HEK293 (cell line): ENCODE results near the gene CDC14B.

Experiments
- CTCF ChIA-PET: fragments of 350-600 bp; formaldehyde crosslinking; extraction: SDS; loops from one replicate; lab custom pipeline; 2021; ENCODE audit warnings: antibody characterized with exemption; lab: Yijun Ruan, JAX
- POLR2A ChIA-PET: fragments of 300-600 bp; formaldehyde crosslinking; extraction: SDS; loops from one replicate; lab custom pipeline; 2020; ENCODE audit warnings: antibody characterized with exemption, inconsistent platforms; lab: Yijun Ruan, JAX
- H3K27ac ChIP-seq: fragments of 200-500 bp; sonication (Bioruptor generic); 2 replicates; pipeline ENCODE4 v1.5.1; 2014; ENCODE audit warnings: low read depth, low read length, control low read depth, inconsistent platforms; ENCODE audit errors: extremely low read depth
- H3K36me3 ChIP-seq, 2 experiments: fragments of 200-500 bp in 1 of 2; sonication (Bioruptor generic) in 1 of 2; 1 replicate in 1 of 2; 2 replicates in 1 of 2; pipeline ENCODE4 v1.5.1; 2014 to 2017; ENCODE audit warnings: inconsistent platforms in 2 of 2, low read length in 2 of 2; ENCODE audit not compliant: control insufficient read depth in 2 of 2, insufficient read depth in 1 of 2
- H3K4me1 ChIP-seq: fragments of 200-500 bp; sonication (Bioruptor generic); 2 replicates; pipeline ENCODE4 v1.5.1; 2014; ENCODE audit warnings: mild to moderate bottlenecking, low read length, inconsistent platforms; ENCODE audit not compliant: control insufficient read depth, insufficient read depth
- H3K4me3 ChIP-seq: 2 replicates; pipeline ENCODE4 v1.5.1; 2011; ENCODE audit warnings: low read depth, mild to moderate bottlenecking, control low read depth, low read length, moderate library complexity
- H3K9me3 ChIP-seq: fragments of 200-500 bp; sonication (Bioruptor generic); 2 replicates; pipeline ENCODE4 v1.5.1; 2014; ENCODE audit warnings: low read depth, low read length, inconsistent platforms; ENCODE audit not compliant: control insufficient read depth, insufficient read depth
- HOXC10 ChIP-seq: sonication (generic); formaldehyde crosslinking; IDR thresholded peaks from 2 replicates; pipeline ENCODE4 v1.8.1; 2023; ENCODE audit warnings: mild to moderate bottlenecking, missing genetic modification reagents
- HOXD13 ChIP-seq: sonication (generic); formaldehyde crosslinking; IDR thresholded peaks from 2 replicates; pipeline ENCODE4 v1.8.0; 2022; ENCODE audit warnings: missing genetic modification reagents, borderline replicate concordance
- IKZF3 ChIP-seq: fragments of 450-650 bp; IDR thresholded peaks from 2 replicates; pipeline ENCODE4 v1.5.0; 2018; ENCODE audit warnings: missing biosample characterization, mild to moderate bottlenecking, missing genetic modification characterization, moderate library complexity
- KLF8 ChIP-seq: fragments of 450-650 bp; formaldehyde crosslinking; IDR thresholded peaks from 2 replicates; pipeline ENCODE4 v1.5.1; 2016; ENCODE audit warnings: missing biosample characterization, missing genetic modification characterization
- SP7 ChIP-seq: fragments of 450-650 bp; formaldehyde crosslinking; IDR thresholded peaks from 2 replicates; pipeline ENCODE4 v1.5.1; 2016; ENCODE audit warnings: missing biosample characterization, missing genetic modification characterization
- TCF7L2 ChIP-seq: IDR thresholded peaks from 2 replicates; pipeline ENCODE4 v1.6.1; 2011; ENCODE audit warnings: low read depth, mild to moderate bottlenecking, inconsistent platforms, low read length, moderate library complexity, borderline replicate concordance
- ZFP41 ChIP-seq: fragments of 450-650 bp; formaldehyde crosslinking; IDR thresholded peaks from 2 replicates; pipeline ENCODE4 v1.5.1; 2016; ENCODE audit warnings: missing biosample characterization, missing genetic modification characterization, borderline replicate concordance
- ZNF16 ChIP-seq: fragments of 450-650 bp; formaldehyde crosslinking; IDR thresholded peaks from 2 replicates; pipeline ENCODE4 v1.5.1; 2016; ENCODE audit warnings: low read depth, missing biosample characterization, missing genetic modification characterization
- ZNF214 ChIP-seq: fragments of 450-650 bp; formaldehyde crosslinking; IDR thresholded peaks from 2 replicates; pipeline ENCODE4 v1.5.1; 2017; ENCODE audit warnings: missing biosample characterization, mild to moderate bottlenecking, missing genetic modification characterization, borderline replicate concordance
- ZNF473 ChIP-seq: fragments of 450-650 bp; formaldehyde crosslinking; IDR thresholded peaks from 2 replicates; pipeline ENCODE4 v1.5.1; 2017; ENCODE audit warnings: missing biosample characterization, missing genetic modification characterization
- ZNF48 ChIP-seq: fragments of 450-650 bp; formaldehyde crosslinking; IDR thresholded peaks from 2 replicates; pipeline ENCODE4 v1.5.1; 2016; ENCODE audit warnings: missing biosample characterization, missing genetic modification characterization
- ZNF610 ChIP-seq: fragments of 450-650 bp; formaldehyde crosslinking; IDR thresholded peaks from 2 replicates; pipeline ENCODE4 v1.5.1; 2016; ENCODE audit warnings: missing biosample characterization, missing genetic modification characterization, borderline replicate concordance
- ZNF660 ChIP-seq: fragments of 450-650 bp; IDR thresholded peaks from 2 replicates; pipeline ENCODE4 v1.5.1; 2018; ENCODE audit warnings: missing biosample characterization, mild to moderate bottlenecking, missing genetic modification characterization
- ZNF830 ChIP-seq: fragments of 450-650 bp; IDR thresholded peaks from 2 replicates; pipeline ENCODE4 v1.5.0; 2018; ENCODE audit warnings: missing biosample characterization, missing genetic modification characterization, low read depth, mild to moderate bottlenecking, moderate library complexity
- TF ChIP-seq, protein P1 (sequence below): fragments of 450-650 bp; formaldehyde crosslinking; IDR thresholded peaks from 2 replicates; pipeline ENCODE4 v1.5.1; 2017; ENCODE audit warnings: missing biosample characterization, missing genetic modification characterization
- TF ChIP-seq, protein P2 (sequence below): fragments of 450-650 bp; formaldehyde crosslinking; IDR thresholded peaks from 2 replicates; pipeline ENCODE4 v1.5.1; 2016; ENCODE audit warnings: missing biosample characterization, missing genetic modification characterization
- TF ChIP-seq, protein P3 (sequence below): fragments of 450-650 bp; formaldehyde crosslinking; IDR thresholded peaks from 2 replicates; pipeline ENCODE4 v1.5.1; 2017; ENCODE audit warnings: missing biosample characterization, missing genetic modification characterization

The CDC14B gene

DNA sequence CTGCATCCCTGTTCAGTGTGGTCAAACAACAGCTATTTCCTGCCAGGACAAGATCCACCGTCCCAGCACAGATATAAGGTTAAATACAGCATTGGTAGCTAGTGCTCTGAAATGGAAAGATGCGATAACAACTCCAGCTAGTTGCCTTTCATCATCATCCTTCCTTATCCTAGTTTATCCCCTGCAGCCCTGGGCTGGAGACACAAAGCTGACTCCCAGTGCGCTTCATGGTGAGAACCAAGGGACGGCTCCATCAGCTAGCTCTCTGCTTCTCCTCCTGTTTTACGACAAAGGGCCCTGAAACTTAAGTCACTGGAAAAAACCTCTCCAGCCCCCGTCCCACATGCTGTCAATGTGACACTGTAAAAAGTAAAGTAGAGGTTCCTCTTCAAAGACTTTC lies 37.9 kb downstream of the CDC14B start:
- POLR2A ChIA-PET, result no interaction called here
- no peak overlapping the region for H3K27ac ChIP-seq
- no peaks in the 10 kb centered on the region for H3K9me3 ChIP-seq
- 0 out of 2 replicates have a peak, but pooled peaks cover 3% of the 10 kb centered on the region for H3K4me1 ChIP-seq
- no peaks in the 10 kb centered on the region for H3K36me3 ChIP-seq
- no peak overlapping the region for H3K4me3 ChIP-seq
- TF ChIP-seq ZNF48 (tag by site-specific recombination), result no peak
- TF ChIP-seq, protein P1, sequence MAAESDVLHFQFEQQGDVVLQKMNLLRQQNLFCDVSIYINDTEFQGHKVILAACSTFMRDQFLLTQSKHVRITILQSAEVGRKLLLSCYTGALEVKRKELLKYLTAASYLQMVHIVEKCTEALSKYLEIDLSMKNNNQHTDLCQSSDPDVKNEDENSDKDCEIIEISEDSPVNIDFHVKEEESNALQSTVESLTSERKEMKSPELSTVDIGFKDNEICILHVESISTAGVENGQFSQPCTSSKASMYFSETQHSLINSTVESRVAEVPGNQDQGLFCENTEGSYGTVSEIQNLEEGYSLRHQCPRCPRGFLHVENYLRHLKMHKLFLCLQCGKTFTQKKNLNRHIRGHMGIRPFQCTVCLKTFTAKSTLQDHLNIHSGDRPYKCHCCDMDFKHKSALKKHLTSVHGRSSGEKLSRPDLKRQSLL (tag by site-specific recombination), result 0 out of 2 replicates have a peak, but pooled peaks have one; percentile 25
- TF ChIP-seq ZNF610 (tag by site-specific recombination), result no peak
- TF ChIP-seq IKZF3 (tag by site-specific recombination), result 0 out of 2 replicates have a peak, but pooled peaks have one; percentile 8
- no peak for TF ChIP-seq ZNF830 (tag by site-specific recombination)
- no peak for TF ChIP-seq ZNF660 (tag by site-specific recombination)
- TF ChIP-seq HOXD13 (CRISPR knock-in tag), result no peak
- TF ChIP-seq ZNF16, result no peak
- TF ChIP-seq, protein P2, sequence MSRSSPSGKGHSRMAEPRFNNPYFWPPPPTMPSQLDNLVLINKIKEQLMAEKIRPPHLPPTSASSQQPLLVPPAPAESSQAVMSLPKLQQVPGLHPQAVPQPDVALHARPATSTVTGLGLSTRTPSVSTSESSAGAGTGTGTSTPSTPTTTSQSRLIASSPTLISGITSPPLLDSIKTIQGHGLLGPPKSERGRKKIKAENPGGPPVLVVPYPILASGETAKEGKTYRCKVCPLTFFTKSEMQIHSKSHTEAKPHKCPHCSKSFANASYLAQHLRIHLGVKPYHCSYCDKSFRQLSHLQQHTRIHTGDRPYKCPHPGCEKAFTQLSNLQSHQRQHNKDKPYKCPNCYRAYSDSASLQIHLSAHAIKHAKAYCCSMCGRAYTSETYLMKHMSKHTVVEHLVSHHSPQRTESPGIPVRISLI, result no peak
- TF ChIP-seq KLF8, result no peak
- TF ChIP-seq HOXC10, result no peak
- TF ChIP-seq ZNF214, result no peak
- TF ChIP-seq ZFP41, result no peak
- CTCF ChIA-PET, result interaction anchor here (1.2 kb wide), 1 partner anchor 15 kb away, joined by 4 read pairs; no protein-coding TSS in a partner anchor

DNA sequence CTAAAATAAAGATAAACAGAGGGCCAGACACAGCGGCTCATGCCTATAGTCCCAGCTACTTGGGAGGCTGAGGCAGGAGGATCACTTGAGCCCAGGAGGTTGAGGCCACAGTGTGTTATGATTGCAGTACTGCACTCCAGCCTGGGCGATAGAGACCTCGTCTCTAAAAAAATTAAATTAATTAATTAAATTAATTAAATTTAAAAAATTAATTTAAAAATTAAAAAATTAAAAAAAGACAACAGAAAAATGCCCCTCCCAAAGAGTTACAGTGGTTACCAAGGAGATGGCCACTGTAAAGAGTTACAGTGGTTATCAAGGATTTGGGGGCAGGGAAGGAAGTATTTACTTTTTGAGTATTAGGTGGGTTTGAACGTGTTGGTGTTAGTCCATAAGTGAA lies 38.3 kb downstream of the CDC14B start:
- no peak overlapping the region for H3K27ac ChIP-seq
- ChIA-PET POLR2A (no interaction called here), CTCF (interaction anchor here (1.2 kb wide), 1 partner anchor 14 kb away, joined by 4 read pairs; no protein-coding TSS in a partner anchor)
- H3K36me3 ChIP-seq, result no peaks in the 10 kb centered on the region
- H3K4me3 ChIP-seq, result no peak overlapping the region
- 0 out of 2 replicates have a peak, but pooled peaks cover 3% of the 10 kb centered on the region for H3K4me1 ChIP-seq
- TF ChIP-seq HOXD13 (CRISPR knock-in tag) (no peak), ZNF473 (no peak)
- H3K9me3 ChIP-seq, result no peaks in the 10 kb centered on the region

DNA sequence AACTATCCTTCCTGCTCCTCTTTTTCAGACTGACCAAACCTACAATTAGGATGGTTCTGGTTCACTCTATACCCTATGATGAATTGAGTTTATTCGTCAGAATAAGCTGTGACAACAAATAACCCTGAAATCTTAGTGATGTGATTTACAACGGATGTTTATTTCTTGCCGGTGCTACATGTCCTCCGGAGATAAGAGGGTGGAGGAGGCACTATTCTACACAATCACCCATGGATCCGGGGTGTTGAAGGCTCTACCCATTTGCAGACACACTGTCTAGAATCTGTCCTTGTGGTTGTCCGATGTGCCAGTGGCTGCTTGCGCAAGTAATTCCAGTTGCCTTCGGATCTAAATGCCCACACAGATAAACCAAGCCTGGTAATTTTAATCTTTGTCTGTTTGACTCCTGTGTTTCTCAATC lies 44.7 kb downstream of the CDC14B start:
- Histone ChIP-seq H3K4me1 (peaks cover 5% of the 10 kb centered on the region; the same call in 1 of the 2 replicates), H3K9me3 (no peaks in the 10 kb centered on the region), H3K36me3 (no peaks in the 10 kb centered on the region), H3K4me3 (no peak overlapping the region), H3K27ac (no peak overlapping the region)
- CTCF ChIA-PET, result interaction anchor here (0.6 kb wide), 1 partner anchor 39 kb away, joined by 7 read pairs; no protein-coding TSS in a partner anchor
- TF ChIP-seq SP7 (peak; percentile 79), TCF7L2 (0 out of 2 replicates have a peak, but pooled peaks have one; percentile 4), ZNF610 (tag by site-specific recombination) (no peak)
- POLR2A ChIA-PET, result no interaction called here

DNA sequence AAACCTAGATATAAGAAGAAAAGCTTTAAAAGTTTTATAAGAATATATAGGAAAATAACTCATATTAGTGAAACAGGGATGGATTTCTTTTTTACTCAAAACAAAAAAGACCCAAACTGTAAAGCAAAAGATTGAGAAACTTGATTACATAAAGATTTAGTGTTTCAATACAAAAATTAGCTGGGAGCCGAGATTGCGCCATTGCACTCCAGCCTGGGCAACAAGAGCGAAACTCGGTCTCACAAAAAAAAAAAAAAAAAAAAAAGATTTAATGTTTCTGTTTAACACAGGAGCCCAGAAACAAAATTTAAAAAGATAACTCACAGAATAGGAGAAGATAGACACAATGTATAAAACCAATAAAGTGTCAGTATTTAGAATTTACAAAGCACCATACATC lies 45.2 kb downstream of the CDC14B start:
- H3K4me3 ChIP-seq, result no peak overlapping the region
- no peak overlapping the region for H3K27ac ChIP-seq
- TF ChIP-seq, protein P2, result 0 out of 2 replicates have a peak, but pooled peaks have one; percentile 50
- TF ChIP-seq, protein P3, sequence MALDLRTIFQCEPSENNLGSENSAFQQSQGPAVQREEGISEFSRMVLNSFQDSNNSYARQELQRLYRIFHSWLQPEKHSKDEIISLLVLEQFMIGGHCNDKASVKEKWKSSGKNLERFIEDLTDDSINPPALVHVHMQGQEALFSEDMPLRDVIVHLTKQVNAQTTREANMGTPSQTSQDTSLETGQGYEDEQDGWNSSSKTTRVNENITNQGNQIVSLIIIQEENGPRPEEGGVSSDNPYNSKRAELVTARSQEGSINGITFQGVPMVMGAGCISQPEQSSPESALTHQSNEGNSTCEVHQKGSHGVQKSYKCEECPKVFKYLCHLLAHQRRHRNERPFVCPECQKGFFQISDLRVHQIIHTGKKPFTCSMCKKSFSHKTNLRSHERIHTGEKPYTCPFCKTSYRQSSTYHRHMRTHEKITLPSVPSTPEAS (tag by site-specific recombination), result no peak
- TF ChIP-seq, all 188 proteins: peak for 1
- ChIA-PET CTCF (interaction anchor here (0.6 kb wide), 1 partner anchor 39 kb away, joined by 7 read pairs; no protein-coding TSS in a partner anchor), POLR2A (no interaction called here)
- Histone ChIP-seq H3K36me3 (no peaks in the 10 kb centered on the region), H3K9me3 (no peaks in the 10 kb centered on the region), H3K4me1 (peaks cover 5% of the 10 kb centered on the region; the same call in 1 of the 2 replicates)
